Measurements from ENCODE around the gene CLCNKB.

Gene CLCNKB

GRCh38 chr1:16101623-16102022 lies 58.0 kb downstream of the CLCNKB start:
- no peak for TF ChIP-seq CTCF (IDR thresholded peaks at IDR 0.05)
- no peaks in the 10 kb centered on the region for H3K4me1 ChIP-seq (ENCODE audit: control insufficient read depth in 1 of 2, insufficient read depth in 1 of 2, low read depth in 1 of 2, low read length in 1 of 2)
- H3K27me3 ChIP-seq, result peaks cover 24% of the 10 kb centered on the region
- H3K36me3 ChIP-seq, result no peaks in the 10 kb centered on the region
- H3K4me3 ChIP-seq (ENCODE audit: low read depth in 1 of 2, low read length in 1 of 2), result no peak overlapping the region
- H3K9me3 ChIP-seq, result no peaks in the 10 kb centered on the region
- H3K27ac ChIP-seq, result no peak overlapping the region
